Ishikawa (cell line): ENCODE measurements around the gene UGDH.

Source experiments
- CEBPB ChIP-seq: IDR thresholded peaks from 2 replicates; pipeline ENCODE4 v1.6.1; 2012
- EGR1 ChIP-seq: IDR thresholded peaks from 2 replicates; pipeline ENCODE4 v1.6.1; 2012
- EP300 ChIP-seq: IDR thresholded peaks from 2 replicates; pipeline ENCODE4 v1.6.1; 2012; ENCODE audit warnings: borderline replicate concordance
- MAX ChIP-seq: IDR thresholded peaks from 2 replicates; pipeline ENCODE4 v1.6.1; 2012
- NFIC ChIP-seq: IDR thresholded peaks from 2 replicates; pipeline ENCODE4 v1.6.1; 2012
- TAF1 ChIP-seq: IDR thresholded peaks from 2 replicates; pipeline ENCODE4 v1.6.1; 2012; ENCODE audit warnings: low read depth, mild to moderate bottlenecking
- TCF12 ChIP-seq: IDR thresholded peaks from 2 replicates; pipeline ENCODE4 v1.6.1; 2012; ENCODE audit warnings: low read depth
- USF1 ChIP-seq: IDR thresholded peaks from 2 replicates; pipeline ENCODE4 v1.6.1; 2012
- YY1 ChIP-seq: IDR thresholded peaks from 2 replicates; pipeline ENCODE4 v1.6.1; 2012; ENCODE audit warnings: low read depth
- ZBTB7A ChIP-seq: IDR thresholded peaks from 2 replicates; pipeline ENCODE4 v1.6.1; 2012; ENCODE audit warnings: low read depth

GRCh38 chr4:39453738-39454137 is 73.5 kb downstream of the UGDH start:
- TF ChIP-seq TAF1, result no peak
- no peak for TF ChIP-seq EP300
- no peak for TF ChIP-seq YY1
- TF ChIP-seq NFIC, result no peak
- no peak for TF ChIP-seq TCF12
- no peak for TF ChIP-seq CEBPB
- no peak for TF ChIP-seq ZBTB7A
- no peak for TF ChIP-seq EGR1
- no peak for TF ChIP-seq USF1
- TF ChIP-seq MAX, result no peak
